ENCODE measurements around the gene MUC5AC. TPM values are rescaled to one million over a fixed set of nuclear protein-coding genes. Genes with fewer than 3 reads are reported as not detected.

MUC5AC gene
- total and polyA plus RNA-seq, 2 donors = not detected

- Histone ChIP-seq H3K4me3 (ENCODE audit: low read depth, low read length) (no peak overlapping the region), H3K36me3 (ENCODE audit: insufficient read depth) (no peaks in the 10 kb centered on the region), H3K4me1 (ENCODE audit: insufficient read depth) (no peaks in the 10 kb centered on the region), H3K27ac (ENCODE audit: low read depth) (no peak overlapping the region)
- 75% methylated on average over 22 of the region's 22 CpGs for WGBS
- DNase-seq (ENCODE audit: extremely low spot score) = no peak
Observed at GRCh38 chr11:1118755-1119603, 38.8 kb upstream of the MUC5AC start.

- no peak for DNase-seq (ENCODE audit: extremely low spot score)
- H3K4me1 ChIP-seq (ENCODE audit: insufficient read depth) = no peaks in the 10 kb centered on the region
- H3K27ac ChIP-seq (ENCODE audit: low read depth) = no peak overlapping the region
- no peaks in the 10 kb centered on the region for H3K36me3 ChIP-seq (ENCODE audit: insufficient read depth)
- H3K4me3 ChIP-seq (ENCODE audit: low read depth, low read length) = no peak overlapping the region
- WGBS = 78% methylated on average over 17 of the region's 17 CpGs
Observed at GRCh38 chr11:1119604-1120146, 38.1 kb upstream of the MUC5AC start.

- WGBS = 75% methylated on average over 27 of the region's 27 CpGs
- H3K27ac ChIP-seq (ENCODE audit: low read depth) = no peak overlapping the region
- no peak for DNase-seq (ENCODE audit: extremely low spot score)
Observed at GRCh38 chr11:1120532-1121330, 37.0 kb upstream of the MUC5AC start.

GRCh38 chr11:1121331-1121812, 36.4 kb upstream of the MUC5AC start:
- Histone ChIP-seq H3K36me3 (ENCODE audit: insufficient read depth) (no peaks in the 10 kb centered on the region), H3K4me3 (ENCODE audit: low read depth, low read length) (no peak overlapping the region), H3K27ac (ENCODE audit: low read depth) (no peak overlapping the region), H3K4me1 (ENCODE audit: insufficient read depth) (no peaks in the 10 kb centered on the region)
- 86% methylated on average over 19 of the region's 19 CpGs for WGBS
- DNase-seq (ENCODE audit: extremely low spot score) = no peak

More at GRCh38 chr11:1120532-1121330, 37.0 kb upstream of the MUC5AC start:
- Histone ChIP-seq H3K4me1 (ENCODE audit: insufficient read depth) (no peaks in the 10 kb centered on the region), H3K36me3 (ENCODE audit: insufficient read depth) (no peaks in the 10 kb centered on the region), H3K4me3 (ENCODE audit: low read depth, low read length) (no peak overlapping the region)

- Histone ChIP-seq H3K4me3 (ENCODE audit: low read depth, low read length) (no peak overlapping the region), H3K4me1 (ENCODE audit: insufficient read depth) (no peaks in the 10 kb centered on the region), H3K27ac (ENCODE audit: low read depth) (no peak overlapping the region), H3K36me3 (ENCODE audit: insufficient read depth) (no peaks in the 10 kb centered on the region)
- DNase-seq (ENCODE audit: extremely low spot score) = no peak
- 61% methylated on average over 28 of the region's 28 CpGs for WGBS
Observed at GRCh38 chr11:1121813-1122663, 35.7 kb upstream of the MUC5AC start.

- no peaks in the 10 kb centered on the region for H3K4me1 ChIP-seq (ENCODE audit: insufficient read depth)
- H3K36me3 ChIP-seq (ENCODE audit: insufficient read depth) = no peaks in the 10 kb centered on the region
- H3K4me3 ChIP-seq (ENCODE audit: low read depth, low read length) = no peak overlapping the region
- 74% methylated on average over 7 of the region's 7 CpGs for WGBS
- no peak for DNase-seq (ENCODE audit: extremely low spot score)
- no peak overlapping the region for H3K27ac ChIP-seq (ENCODE audit: low read depth)
Observed at GRCh38 chr11:1122664-1123002, 35.1 kb upstream of the MUC5AC start.

GRCh38 chr11:1123970-1124369, 33.8 kb upstream of the MUC5AC start:
- DNase-seq (ENCODE audit: extremely low spot score) = no peak
- no peak overlapping the region for H3K4me3 ChIP-seq (ENCODE audit: low read depth, low read length)
- no peaks in the 10 kb centered on the region for H3K4me1 ChIP-seq (ENCODE audit: insufficient read depth)
- 92% methylated on average over 1 of the region's 1 CpG for WGBS
- H3K27ac ChIP-seq (ENCODE audit: low read depth) = no peak overlapping the region
- no peaks in the 10 kb centered on the region for H3K36me3 ChIP-seq (ENCODE audit: insufficient read depth)

- no peak overlapping the region for H3K27ac ChIP-seq (ENCODE audit: low read depth)
- no peaks in the 10 kb centered on the region for H3K36me3 ChIP-seq (ENCODE audit: insufficient read depth)
- H3K4me3 ChIP-seq (ENCODE audit: low read depth, low read length) = no peak overlapping the region
- WGBS = 92% methylated on average over 9 of the region's 9 CpGs
- no peak for DNase-seq (ENCODE audit: extremely low spot score)
- no peaks in the 10 kb centered on the region for H3K4me1 ChIP-seq (ENCODE audit: insufficient read depth)
Observed at GRCh38 chr11:1125803-1126202, 31.9 kb upstream of the MUC5AC start.

- 82% methylated on average over 15 of the region's 15 CpGs for WGBS
- Histone ChIP-seq H3K4me3 (ENCODE audit: low read depth, low read length) (no peak overlapping the region), H3K36me3 (ENCODE audit: insufficient read depth) (no peaks in the 10 kb centered on the region), H3K4me1 (ENCODE audit: insufficient read depth) (no peaks in the 10 kb centered on the region), H3K27ac (ENCODE audit: low read depth) (no peak overlapping the region)
- DNase-seq (ENCODE audit: extremely low spot score) = no peak
Observed at GRCh38 chr11:1126491-1126926, 31.2 kb upstream of the MUC5AC start.

GRCh38 chr11:1126935-1127663, 30.7 kb upstream of the MUC5AC start:
- Histone ChIP-seq H3K4me3 (ENCODE audit: low read depth, low read length) (no peak overlapping the region), H3K36me3 (ENCODE audit: insufficient read depth) (no peaks in the 10 kb centered on the region), H3K4me1 (ENCODE audit: insufficient read depth) (no peaks in the 10 kb centered on the region), H3K27ac (ENCODE audit: low read depth) (no peak overlapping the region)
- DNase-seq (ENCODE audit: extremely low spot score) = no peak
- WGBS = 75% methylated on average over 30 of the region's 30 CpGs

- 66% methylated on average over 14 of the region's 14 CpGs for WGBS
- H3K27ac ChIP-seq (ENCODE audit: low read depth) = no peak overlapping the region
- H3K36me3 ChIP-seq (ENCODE audit: insufficient read depth) = no peaks in the 10 kb centered on the region
- H3K4me1 ChIP-seq (ENCODE audit: insufficient read depth) = no peaks in the 10 kb centered on the region
- no peak for DNase-seq (ENCODE audit: extremely low spot score)
- no peak overlapping the region for H3K4me3 ChIP-seq (ENCODE audit: low read depth, low read length)
Observed at GRCh38 chr11:1127664-1128162, 30.0 kb upstream of the MUC5AC start.

- Histone ChIP-seq H3K4me1 (ENCODE audit: insufficient read depth) (no peaks in the 10 kb centered on the region), H3K27ac (ENCODE audit: low read depth) (no peak overlapping the region), H3K4me3 (ENCODE audit: low read depth, low read length) (no peak overlapping the region), H3K36me3 (ENCODE audit: insufficient read depth) (no peaks in the 10 kb centered on the region)
- DNase-seq (ENCODE audit: extremely low spot score) = no peak
- 76% methylated on average over 33 of the region's 33 CpGs for WGBS
Observed at GRCh38 chr11:1128311-1129142, 29.2 kb upstream of the MUC5AC start.

Measured in urinary bladder (tissue), 4 donors.